GM21528 (cell line): ENCODE measurements around the gene RECK.
"Not testable (repeated sequence)": the region's sequence is repeated elsewhere in the genome, so short reads cannot be mapped to it uniquely, and the experiment has no call there.

Experiments used
- ATAC-seq: cut with Tn5 transposase; IDR thresholded peaks from one replicate; pipeline ENCODE4 v1.9.1; 2021; ENCODE audit warnings: mild to moderate bottlenecking, moderate library complexity; ENCODE audit not compliant: unreplicated experiment, low FRiP score

Gene RECK

GRCh38 chr9:36102742-36103495 is 66.2 kb downstream of the RECK start:
- ATAC-seq: no peak

- no peak for ATAC-seq
Observed at GRCh38 chr9:36109071-36109470, 72.4 kb downstream of the RECK start.

- no peak for ATAC-seq
Observed at GRCh38 chr9:36110434-36110833, 73.7 kb downstream of the RECK start.

GRCh38 chr9:36112516-36112915 is 75.8 kb downstream of the RECK start:
- ATAC-seq: no peak

- ATAC-seq: no peak
Observed at GRCh38 chr9:36113999-36114398, 77.3 kb downstream of the RECK start.

- no peak for ATAC-seq
Observed at GRCh38 chr9:36116593-36116992, 79.9 kb downstream of the RECK start.

- ATAC-seq: no peak
Observed at GRCh38 chr9:36118201-36118600, 81.5 kb downstream of the RECK start.

- ATAC-seq: no peak
Observed at GRCh38 chr9:36118706-36119105, 82.0 kb downstream of the RECK start.

- ATAC-seq: no peak
Observed at GRCh38 chr9:36119476-36119875, 82.8 kb downstream of the RECK start.

GRCh38 chr9:36120705-36121104 is 84.0 kb downstream of the RECK start:
- no peak for ATAC-seq

- ATAC-seq: no peak
Observed at GRCh38 chr9:36121971-36122370, 85.3 kb downstream of the RECK start.

- ATAC-seq: no peak
Observed at GRCh38 chr9:36123515-36123914, 86.8 kb downstream of the RECK start.

- ATAC-seq: no peak
Observed at GRCh38 chr9:36125062-36125855, 88.5 kb downstream of the RECK start.

GRCh38 chr9:36126016-36126730 is 89.5 kb downstream of the RECK start:
- no peak for ATAC-seq

GRCh38 chr9:36127652-36128244 is 91.0 kb downstream of the RECK start:
- ATAC-seq: no peak

GRCh38 chr9:36128349-36128748 is 91.6 kb downstream of the RECK start:
- ATAC-seq: no peak

GRCh38 chr9:36129139-36129538 is 92.4 kb downstream of the RECK start:
- ATAC-seq: no peak

GRCh38 chr9:36131666-36132065 is 95.0 kb downstream of the RECK start:
- ATAC-seq: not testable (repeated sequence)

- no peak for ATAC-seq
Observed at GRCh38 chr9:36132086-36132485, 95.4 kb downstream of the RECK start.

- ATAC-seq: no peak
Observed at GRCh38 chr9:36134761-36135505, 98.2 kb downstream of the RECK start.
